ENCODE measurements around the gene TTC39B.
A peak's percentile ranks its signal among the peaks of the same experiment; 100 is the strongest.

The TTC39B gene

GRCh38 chr9:15225564-15226126, 81.4 kb downstream of the TTC39B start:
- no peak for DNase-seq (ENCODE audit: low read depth)

GRCh38 chr9:15222313-15222712, 84.7 kb downstream of the TTC39B start:
- DNase-seq (ENCODE audit: low read depth): no peak

- DNase-seq (ENCODE audit: low read depth): no peak
These were observed 85.3 kb downstream of the TTC39B start for GRCh38 chr9:15221746-15222145.

- DNase-seq (ENCODE audit: low read depth): no peak
These were observed 86.2 kb downstream of the TTC39B start for GRCh38 chr9:15220658-15221318.

GRCh38 chr9:15219546-15219945, 87.5 kb downstream of the TTC39B start:
- no peak for DNase-seq (ENCODE audit: low read depth)

- DNase-seq (ENCODE audit: low read depth): no peak
These were observed 88.0 kb downstream of the TTC39B start for GRCh38 chr9:15218994-15219393.

GRCh38 chr9:15213249-15213648, 93.8 kb downstream of the TTC39B start:
- no peak for DNase-seq (ENCODE audit: low read depth)

- DNase-seq (ENCODE audit: low read depth): no peak
These were observed 95.1 kb downstream of the TTC39B start for GRCh38 chr9:15211815-15212495.

GRCh38 chr9:15211160-15211814, 95.7 kb downstream of the TTC39B start:
- peak; percentile 15 for DNase-seq (ENCODE audit: low read depth)

GRCh38 chr9:15206903-15207696, 99.9 kb downstream of the TTC39B start:
- no peak for DNase-seq (ENCODE audit: low read depth)

- DNase-seq (ENCODE audit: low read depth): no peak
These were observed 101.2 kb downstream of the TTC39B start for GRCh38 chr9:15205632-15206420.

GRCh38 chr9:15203581-15203980, 103.4 kb downstream of the TTC39B start:
- no peak for DNase-seq (ENCODE audit: low read depth)

GRCh38 chr9:15200111-15200510, 106.9 kb downstream of the TTC39B start:
- DNase-seq (ENCODE audit: low read depth): no peak

- DNase-seq (ENCODE audit: low read depth): no peak
These were observed 114.2 kb downstream of the TTC39B start for GRCh38 chr9:15192856-15193255.

GRCh38 chr9:15191378-15191777, 115.6 kb downstream of the TTC39B start:
- DNase-seq (ENCODE audit: low read depth): no peak

GRCh38 chr9:15189481-15189880, 117.5 kb downstream of the TTC39B start:
- DNase-seq (ENCODE audit: low read depth): no peak

- no peak for DNase-seq (ENCODE audit: low read depth)
These were observed 119.4 kb downstream of the TTC39B start for GRCh38 chr9:15187589-15187988.

GRCh38 chr9:15182730-15183129, 124.3 kb downstream of the TTC39B start:
- no peak for DNase-seq (ENCODE audit: low read depth)

GRCh38 chr9:15182101-15182551, 124.9 kb downstream of the TTC39B start:
- DNase-seq (ENCODE audit: low read depth): no peak

- DNase-seq (ENCODE audit: low read depth): no peak
These were observed 126.9 kb downstream of the TTC39B start for GRCh38 chr9:15180124-15180523.

GRCh38 chr9:15178631-15179030, 128.4 kb downstream of the TTC39B start:
- DNase-seq (ENCODE audit: low read depth): no peak

Data from stimulated activated CD8-positive, alpha-beta memory T cell treated with anti-CD3 and anti-CD28 coated beads, Interleukin-7, amount 100 ng/mL, for 24 hours (primary cell).